ENCODE data around the gene RBBP5. TPM values are rescaled to one million over a fixed set of nuclear protein-coding genes. Genes with fewer than 3 reads are reported as not detected.

RBBP5 gene
- total and polyA plus RNA-seq, 2 experiments from 2014 or later, result 14.1 to 26.5 TPM

- peaks cover 19% of the 10 kb centered on the region; the same call in 1 of the 2 replicates for H3K27me3 ChIP-seq (ENCODE audit: insufficient read depth)
- Mint-ChIP-seq H3K27me3 (ENCODE audit: insufficient read depth, low read depth, poor library complexity) (peaks cover 35% of the 10 kb centered on the region), H3K4me1 (peaks cover 37% of the 10 kb centered on the region), H3K9me3 (no peaks in the 10 kb centered on the region), H3K36me3 (ENCODE audit: low read depth) (no peaks in the 10 kb centered on the region), H3K27ac (no peak overlapping the region), H3K4me3 (no peak overlapping the region; the same call in 2 of the 3 replicates)
- DNase-seq (ENCODE audit: low spot score) (no peak), ATAC-seq (no peak; the same call in 2 of the 3 replicates)
- no peak overlapping the region for H3K4me3 ChIP-seq
- H3K9me2 ChIP-seq (ENCODE audit: insufficient read depth), result 0 out of 2 replicates have a peak, but pooled peaks cover 4% of the 10 kb centered on the region
- H3K79me2 ChIP-seq (replicated peaks; ENCODE audit: insufficient read depth), result no peaks in the 10 kb centered on the region
- TF ChIP-seq ZNF114 (CRISPR knock-in tag; IDR thresholded peaks at IDR 0.05), result no peak
- TF ChIP-seq EZH2 (IDR thresholded peaks at IDR 0.05; ENCODE audit: low read depth, unreplicated experiment), result no peak
- TF ChIP-seq JUNB (IDR thresholded peaks at IDR 0.05; ENCODE audit: unreplicated experiment), result no peak
- H3K4me1 ChIP-seq (ENCODE audit: insufficient read depth), result peaks cover 34% of the 10 kb centered on the region
- no peaks in the 10 kb centered on the region for H4K20me1 ChIP-seq (replicated peaks; ENCODE audit: insufficient read depth)
- H3K4me2 ChIP-seq, result 0 out of 2 replicates have a peak overlapping the region, but pooled peaks have one; percentile 32
- no peak overlapping the region for H2AFZ ChIP-seq
- H3K27ac ChIP-seq (ENCODE audit: low read depth), result no peak overlapping the region
- H3K36me3 ChIP-seq (ENCODE audit: insufficient read depth), result no peaks in the 10 kb centered on the region
- no peaks in the 10 kb centered on the region for H3F3A ChIP-seq (replicated peaks; ENCODE audit: low read depth)
Measured at GRCh38 chr1:205045146-205045545, 76.6 kb downstream of the RBBP5 start.

GRCh38 chr1:205044741-205045140 lies 77.0 kb downstream of the RBBP5 start:
- peaks cover 19% of the 10 kb centered on the region; the same call in 1 of the 2 replicates for H3K27me3 ChIP-seq (ENCODE audit: insufficient read depth)

More at GRCh38 chr1:205044741-205045140, 77.0 kb downstream of the RBBP5 start:
- 0 out of 2 replicates have a peak, but pooled peaks cover 4% of the 10 kb centered on the region for H3K9me2 ChIP-seq (ENCODE audit: insufficient read depth)
- H3K27ac ChIP-seq (ENCODE audit: low read depth), result no peak overlapping the region
- H4K20me1 ChIP-seq (replicated peaks; ENCODE audit: insufficient read depth), result no peaks in the 10 kb centered on the region
- no peak overlapping the region for H3K4me3 ChIP-seq
- peak; percentile 23 for ATAC-seq
- 0 out of 2 replicates have a peak overlapping the region, but pooled peaks have one; percentile 20 for H3K4me2 ChIP-seq
- H3K27me3 Mint-ChIP-seq (ENCODE audit: insufficient read depth, low read depth, poor library complexity), result peaks cover 35% of the 10 kb centered on the region
- peaks cover 37% of the 10 kb centered on the region for H3K4me1 Mint-ChIP-seq
- no peaks in the 10 kb centered on the region for H3K9me3 Mint-ChIP-seq
- H3K27ac Mint-ChIP-seq, result no peak overlapping the region
- no peaks in the 10 kb centered on the region for H3K79me2 ChIP-seq (replicated peaks; ENCODE audit: insufficient read depth)
- TF ChIP-seq CTCF (conservative IDR thresholded peaks at IDR 0.05; ENCODE audit: low read depth in 2 of 2), result no peak
- peak; percentile 77 for TF ChIP-seq REST (IDR thresholded peaks at IDR 0.05; ENCODE audit: unreplicated experiment)
- no peak overlapping the region for H2AFZ ChIP-seq
- H3F3A ChIP-seq (replicated peaks; ENCODE audit: low read depth), result no peaks in the 10 kb centered on the region
- H3K4me1 ChIP-seq (ENCODE audit: insufficient read depth), result peaks cover 34% of the 10 kb centered on the region
- DNase-seq (ENCODE audit: low spot score), result peak; percentile 44
- no peaks in the 10 kb centered on the region for H3K36me3 ChIP-seq (ENCODE audit: insufficient read depth)
- H3K4me3 Mint-ChIP-seq, result no peak overlapping the region; the same call in 2 of the 3 replicates
- no peaks in the 10 kb centered on the region for H3K36me3 Mint-ChIP-seq (ENCODE audit: low read depth)
